ENCODE measurements around the gene SIVA1.
"Not testable (repeated sequence)": the region's sequence is repeated elsewhere in the genome, so short reads cannot be mapped to it uniquely, and the experiment has no call there.

SIVA1 gene

GRCh38 chr14:104721505-104722431 lies 31.2 kb upstream of the SIVA1 start:
- DNase-seq, result no peak

DNA sequence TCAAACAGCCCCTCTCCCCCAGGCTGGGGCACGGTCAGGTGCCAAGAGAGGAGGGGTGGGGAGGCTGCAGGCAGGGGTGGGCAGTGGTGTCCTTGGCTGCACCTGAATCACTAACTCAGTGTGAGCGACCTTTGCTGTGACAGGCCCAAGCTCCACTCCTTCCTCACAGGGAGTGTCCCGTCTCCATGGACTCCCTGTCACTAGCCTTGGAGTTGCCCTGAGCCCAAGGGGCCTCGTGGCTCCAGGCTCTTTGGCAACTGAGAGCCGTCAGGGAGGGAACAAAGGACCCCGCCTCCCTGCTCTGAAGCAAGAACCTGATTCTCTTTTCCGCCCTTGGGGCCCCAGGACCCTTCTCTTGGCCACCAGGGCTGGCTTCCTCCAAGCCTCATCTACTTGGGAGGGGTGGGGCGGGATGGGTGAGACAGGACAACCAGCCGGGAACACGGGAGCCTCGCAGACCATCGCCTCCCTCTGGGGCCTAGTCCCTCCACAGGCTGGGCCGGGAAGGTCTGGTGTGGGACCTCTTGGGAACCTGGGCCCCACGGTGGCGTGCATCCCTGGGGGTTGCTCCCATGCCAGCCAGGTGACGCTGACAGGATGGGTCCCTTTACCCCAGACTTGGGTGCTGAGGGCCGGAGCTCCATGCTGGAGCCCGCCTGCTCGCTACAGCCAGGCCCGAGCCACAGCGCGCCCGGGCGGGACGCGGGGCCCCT lies 29.9 kb upstream of the SIVA1 start:
- DNase-seq, result no peak

DNA sequence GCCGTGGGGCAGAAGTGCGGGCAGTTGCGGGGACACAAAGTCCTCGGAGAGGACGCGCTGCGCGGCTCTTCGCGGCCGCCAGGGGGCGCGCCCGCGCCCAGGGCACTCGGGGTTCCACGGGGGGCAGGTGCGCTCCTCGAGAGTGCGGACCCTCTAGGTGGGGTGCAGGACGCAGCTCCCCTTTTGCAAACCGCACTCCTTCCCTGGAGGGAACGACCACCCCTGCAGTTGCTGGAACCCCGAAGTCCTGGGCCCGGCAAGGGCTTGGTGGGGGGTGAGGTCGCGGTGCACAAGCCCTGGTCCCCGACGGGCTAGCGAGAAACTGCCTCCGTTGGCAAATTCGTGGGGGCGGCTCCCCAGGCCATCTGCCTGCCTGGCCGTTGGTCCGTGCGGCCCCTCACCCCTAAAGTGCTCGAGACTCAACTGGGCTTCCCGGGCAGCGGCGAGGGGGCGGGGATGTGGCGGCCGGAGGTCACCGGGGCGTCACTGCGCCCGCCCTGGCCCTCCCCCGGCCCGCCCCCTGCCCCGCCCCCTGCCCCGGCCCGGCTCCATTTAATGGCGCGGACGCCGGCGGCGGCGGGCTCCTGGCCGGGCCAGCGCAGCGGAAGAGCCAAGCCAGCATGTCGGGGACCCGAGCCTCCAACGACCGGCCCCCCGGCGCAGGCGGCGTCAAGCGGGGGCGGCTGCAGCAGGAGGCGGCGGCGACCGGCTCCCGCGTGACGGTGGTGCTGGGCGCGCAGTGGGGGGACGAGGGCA lies 29.1 kb upstream of the SIVA1 start, which contains the start of gene ADSS1:
ADSS1 (plus strand) TSS at position 579 of the 756 bp plus-strand sequence; CDS start at position 621, 42 bp downstream.
- DNase-seq, result peak; percentile 18 to 35

DNA sequence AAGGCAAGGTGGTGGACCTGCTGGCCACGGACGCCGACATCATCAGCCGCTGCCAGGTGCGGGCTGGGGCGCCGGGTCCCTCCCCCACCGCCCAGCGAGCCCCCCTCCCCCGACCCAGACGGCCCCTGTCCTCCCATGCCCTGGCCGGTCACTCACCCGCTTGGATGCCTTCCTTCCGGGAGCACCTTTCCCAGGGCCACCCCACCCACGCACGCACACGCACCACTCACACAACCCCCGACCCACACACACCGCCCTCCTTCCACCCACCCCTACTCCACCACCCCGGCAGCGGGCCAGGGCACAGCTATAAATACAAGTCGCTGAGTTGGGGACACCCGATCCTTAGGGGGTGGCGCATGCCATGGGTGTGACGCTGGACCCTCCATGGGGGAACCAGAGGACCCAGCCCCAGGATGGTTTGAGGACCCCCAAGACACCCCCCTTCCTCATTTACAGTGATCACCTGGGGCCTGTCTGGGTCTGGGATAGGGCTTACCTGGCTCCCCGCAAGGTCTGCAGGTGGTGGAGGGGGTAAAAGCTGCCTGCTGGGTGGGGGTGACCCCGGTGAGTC lies 28.5 kb upstream of the SIVA1 start:
- DNase-seq, result no peak

- DNase-seq, result no peak
Observed at GRCh38 chr14:104724981-104725771, 27.8 kb upstream of the SIVA1 start.

- DNase-seq, result no peak
Observed at GRCh38 chr14:104725772-104726548, 27.0 kb upstream of the SIVA1 start.

GRCh38 chr14:104726600-104727451 lies 26.1 kb upstream of the SIVA1 start:
- no peak for DNase-seq

DNA sequence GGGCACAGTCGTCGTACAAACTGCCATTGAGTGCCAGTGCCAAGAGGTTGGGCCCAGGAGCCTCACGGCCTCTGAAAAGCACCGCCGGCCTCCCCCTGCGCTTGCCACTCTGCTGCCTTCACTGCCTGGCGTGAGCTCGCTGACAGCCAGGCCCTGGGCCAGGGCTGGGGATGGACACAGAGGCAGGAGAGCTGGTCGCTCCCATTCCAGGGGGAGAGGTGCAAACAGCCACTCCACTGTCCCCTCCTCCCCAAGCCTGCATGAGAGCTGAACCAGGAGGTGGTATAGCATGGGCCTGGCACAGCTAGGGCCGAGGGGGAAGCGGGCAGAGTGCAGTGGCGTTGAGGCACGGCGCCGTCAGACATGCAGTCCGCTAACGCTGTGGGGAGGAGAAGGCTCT lies 24.3 kb upstream of the SIVA1 start:
- no peak for DNase-seq

GRCh38 chr14:104729176-104729834 lies 23.6 kb upstream of the SIVA1 start:
- DNase-seq, result not testable (repeated sequence)

DNA sequence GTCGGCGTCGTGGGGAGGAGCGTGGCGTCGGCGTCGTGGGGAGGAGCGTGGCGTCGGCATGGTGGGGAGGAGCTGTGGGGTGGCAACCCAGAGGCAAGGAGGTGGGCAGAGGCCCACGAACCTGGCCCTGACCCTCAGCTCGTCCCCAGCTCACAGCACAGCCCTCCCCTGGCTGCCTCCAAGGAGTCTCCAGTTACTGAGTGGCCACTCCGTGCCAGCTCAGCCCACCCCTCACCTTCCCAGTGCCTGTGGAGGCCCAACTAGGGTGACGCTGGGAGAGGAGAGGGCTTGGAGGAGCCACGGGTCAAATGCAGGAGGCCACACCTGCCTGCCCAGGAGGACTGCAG lies 23.1 kb upstream of the SIVA1 start:
- DNase-seq, result no peak

- no peak for DNase-seq
Observed at GRCh38 chr14:104730487-104730886, 22.5 kb upstream of the SIVA1 start.

- DNase-seq, result no peak
Observed at GRCh38 chr14:104731320-104732294, 21.3 kb upstream of the SIVA1 start.

- no peak for DNase-seq
Observed at GRCh38 chr14:104732355-104732804, 20.6 kb upstream of the SIVA1 start.

DNA sequence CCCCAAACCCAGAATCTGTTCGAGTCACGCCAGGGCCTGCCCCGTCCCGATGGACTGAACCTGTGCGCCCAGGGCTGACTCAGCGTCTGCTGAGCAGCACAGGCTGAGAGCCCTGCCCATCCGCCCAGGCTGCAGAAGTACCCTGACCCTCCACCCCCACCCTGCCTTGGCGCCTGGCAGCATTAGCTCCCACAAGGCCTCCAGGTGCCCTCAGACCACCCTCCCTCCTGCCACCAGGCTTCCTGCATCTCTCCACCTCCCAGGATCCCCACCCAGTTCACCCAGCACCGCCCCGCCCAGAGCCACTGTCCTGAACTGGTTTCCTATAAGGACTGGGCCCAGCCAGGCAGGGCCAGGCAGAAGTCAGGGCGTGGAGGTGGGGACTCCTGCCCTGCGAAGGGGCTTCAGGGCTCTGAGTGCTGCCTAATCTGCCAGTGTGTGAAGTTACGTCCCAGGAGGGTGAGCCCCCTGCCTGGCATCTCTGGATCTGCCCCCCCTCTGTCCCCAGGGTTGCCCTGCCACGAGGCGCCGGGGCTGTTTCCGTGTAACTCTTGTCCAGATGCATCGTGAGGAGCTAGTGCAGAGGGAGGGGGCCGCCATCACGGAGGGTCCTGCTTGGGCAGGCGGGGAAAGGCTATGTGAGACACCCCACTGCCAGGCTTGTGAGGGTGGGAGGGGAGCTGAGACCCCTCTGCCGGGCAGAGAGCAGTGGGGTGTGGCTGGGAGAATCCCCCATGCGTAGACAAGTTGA lies 19.8 kb upstream of the SIVA1 start:
- DNase-seq, result no peak

DNA sequence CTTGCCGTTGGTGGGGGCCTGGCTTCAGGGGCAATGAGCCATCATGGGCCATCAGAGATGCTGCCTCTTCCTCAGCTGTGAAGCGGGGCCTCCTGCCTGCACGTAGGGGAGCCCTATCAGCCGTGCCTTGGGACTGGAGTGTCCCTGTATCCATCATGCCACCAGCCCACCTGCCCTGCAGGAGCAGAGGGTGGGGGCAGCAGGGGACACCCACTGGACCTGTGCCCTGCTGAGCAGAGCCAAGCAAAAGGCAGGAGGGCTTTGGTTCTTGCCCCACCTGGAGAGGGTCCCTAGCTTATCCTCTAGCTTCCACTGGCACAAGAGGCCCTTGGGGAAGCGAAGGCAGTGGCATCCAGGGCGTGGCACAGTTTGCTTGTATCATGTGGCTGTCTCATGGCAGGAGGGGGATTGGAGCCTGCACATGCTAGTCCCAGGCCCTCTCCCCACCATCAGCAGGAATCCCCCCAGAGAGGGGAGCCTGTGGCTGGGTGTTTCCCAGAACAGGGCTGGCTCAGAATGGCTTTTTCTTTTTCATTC lies 18.8 kb upstream of the SIVA1 start:
- DNase-seq, result no peak

- no peak for DNase-seq
Observed at GRCh38 chr14:104734601-104734990, 18.4 kb upstream of the SIVA1 start.
